GM12878 (cell line): ENCODE measurements around the gene CIB2. TPM values are rescaled to one million over a fixed set of nuclear protein-coding genes. Genes with fewer than 3 reads are reported as not detected.

Source experiments
- ASH2L ChIP-seq: fragments of 300-600, 200-600 bp; sonication (generic); IDR thresholded peaks from 2 replicates; pipeline ENCODE4 v1.6.1; 2017; ENCODE audit warnings: low read depth, mild to moderate bottlenecking, borderline replicate concordance
- ATF7 ChIP-seq: fragments of 450-650 bp; IDR thresholded peaks from 2 replicates; pipeline ENCODE4 v1.6.1; 2016; ENCODE audit warnings: low read depth, mild to moderate bottlenecking
- BACH1 ChIP-seq: fragments of 450-650 bp; IDR thresholded peaks from 2 replicates; pipeline ENCODE4 v1.6.1; 2017; ENCODE audit warnings: mild to moderate bottlenecking, borderline replicate concordance
- BCLAF1 ChIP-seq: fragments of 450-650 bp; IDR thresholded peaks from 2 replicates; pipeline ENCODE4 v1.6.1; 2017; ENCODE audit warnings: antibody characterized with exemption, mild to moderate bottlenecking, moderate library complexity
- CBX3 ChIP-seq: fragments of 200-600 bp; sonication (generic); IDR thresholded peaks from 2 replicates; pipeline ENCODE4 v1.6.1; 2016; ENCODE audit warnings: low read depth, borderline replicate concordance
- DPF2 ChIP-seq: fragments of 450-650 bp; IDR thresholded peaks from 2 replicates; pipeline ENCODE4 v1.6.1; 2017; ENCODE audit warnings: mild to moderate bottlenecking
- EGR1 ChIP-seq, 2 experiments: IDR thresholded peaks; 1 replicate in 1 of 2; 2 replicates in 1 of 2; pipeline ENCODE4 v1.6.1; 2011 to 2012; ENCODE audit warnings: low read depth in 2 of 2, low read length in 2 of 2, borderline replicate concordance in 1 of 2, mild to moderate bottlenecking in 1 of 2, moderate library complexity in 1 of 2
- FOXM1 ChIP-seq: IDR thresholded peaks from 2 replicates; pipeline ENCODE4 v1.6.1; 2012; ENCODE audit warnings: low read depth, mild to moderate bottlenecking, inconsistent platforms, low read length, moderate library complexity
- HCFC1 ChIP-seq: fragments of 150-350 bp; IDR thresholded peaks from 2 replicates; pipeline ENCODE4 v1.6.1; 2014; ENCODE audit warnings: low read length
- IRF5 ChIP-seq: fragments of 450-650 bp; IDR thresholded peaks from 2 replicates; pipeline ENCODE4 v1.6.1; 2017; ENCODE audit warnings: borderline replicate concordance
- NFIC ChIP-seq: IDR thresholded peaks from 2 replicates; pipeline ENCODE4 v1.6.1; 2012; ENCODE audit warnings: low read depth, mild to moderate bottlenecking, inconsistent platforms, low read length, moderate library complexity
- NFYB ChIP-seq: IDR thresholded peaks from 2 replicates; pipeline ENCODE4 v1.6.1; 2011; ENCODE audit warnings: low read depth, mild to moderate bottlenecking, low read length, improper control_type of control experiment, moderate library complexity; ENCODE audit not compliant: insufficient read depth
- NR2C1 ChIP-seq: fragments of 450-650 bp; IDR thresholded peaks from 2 replicates; pipeline ENCODE4 v1.6.1; 2017; ENCODE audit warnings: antibody characterized with exemption, mild to moderate bottlenecking, moderate library complexity
- NRF1 ChIP-seq: conservative IDR thresholded peaks from 2 replicates; pipeline ENCODE4 v1.6.1; 2011; ENCODE audit warnings: mild to moderate bottlenecking, low read depth, low read length, improper control_type of control experiment
- PBX3 ChIP-seq: IDR thresholded peaks from 2 replicates; pipeline ENCODE4 v1.6.1; 2011; ENCODE audit warnings: mild to moderate bottlenecking, low read depth, low read length, moderate library complexity; ENCODE audit not compliant: insufficient replicate concordance
- PKNOX1 ChIP-seq: fragments of 450-650 bp; IDR thresholded peaks from 2 replicates; pipeline ENCODE4 v1.6.1; 2016; ENCODE audit warnings: mild to moderate bottlenecking
- POLR2AphosphoS2 ChIP-seq: IDR thresholded peaks from 2 replicates; pipeline ENCODE4 v1.6.1; 2011; ENCODE audit warnings: low read depth, mild to moderate bottlenecking, low read length, improper control_type of control experiment, moderate library complexity
- RELB ChIP-seq: fragments of 450-650 bp; IDR thresholded peaks from 2 replicates; pipeline ENCODE4 v1.6.1; 2017; ENCODE audit warnings: low read depth, mild to moderate bottlenecking, moderate library complexity
- STAT3 ChIP-seq: IDR thresholded peaks from 2 replicates; pipeline ENCODE4 v1.6.1; 2011; ENCODE audit warnings: low read depth, low read length, improper control_type of control experiment
- SUPT20H ChIP-seq: IDR thresholded peaks from 2 replicates; pipeline ENCODE4 v1.6.1; 2011; ENCODE audit warnings: low read depth, mild to moderate bottlenecking, low read length, moderate library complexity, borderline replicate concordance; ENCODE audit not compliant: control insufficient read depth
- ZBED1 ChIP-seq: IDR thresholded peaks from 2 replicates; pipeline ENCODE4 v1.6.1; 2016; ENCODE audit warnings: borderline replicate concordance
- ZNF217 ChIP-seq: fragments of 450-650 bp; IDR thresholded peaks from 2 replicates; pipeline ENCODE4 v1.6.1; 2017; ENCODE audit warnings: antibody characterized with exemption, mild to moderate bottlenecking
- ZNF24 ChIP-seq: fragments of 450-650 bp; IDR thresholded peaks from 2 replicates; pipeline ENCODE4 v1.6.1; 2017; ENCODE audit warnings: antibody characterized with exemption, mild to moderate bottlenecking
- polyA plus RNA-seq, 11 experiments: library from polyadenylated mRNA; depleted of rRNA in 4 of 11; unstranded in 6 of 11; stranded (reverse) in 5 of 11; fragments of >200 nt; fragmentation: Nextera tagmentation in 4 of 11; fragmentation: Illumina TruSeq in 1 of 11; extraction: Ambion mirVana in 4 of 11; extraction: Trizol in 1 of 11; gene quantifications; 1 replicate in 1 of 11; 2 replicates in 10 of 11; pipeline versions ENCODE4 v1.2.1 to v1.2.3, GENCODE V29; 2011 to 2016; ENCODE audit warnings: inconsistent platforms in 2 of 11, missing spikeins in 2 of 11, low read depth in 1 of 11
- total RNA-seq, 4 experiments: library from RNA; depleted of rRNA in 3 of 4; stranded (reverse); fragments of >200 nt in 3 of 4; fragmentation: Illumina TruSeq in 1 of 4; extraction: Trizol in 1 of 4; gene quantifications; 2 replicates each; pipeline versions ENCODE4 v1.2.1 to v1.2.3, GENCODE V29; 2013 to 2021

The CIB2 gene
- total and polyA plus RNA-seq, 10 of the 15 experiments (the other 5 are each of a cell fraction or from before 2014, with no cell fraction given) = 0.56 to 12.1 (median 7.1) TPM

- TF ChIP-seq RELB (no peak), CBX3 (no peak), IRF5 (no peak), DPF2 (no peak), PKNOX1 (no peak), PBX3 (no peak), NFYB (no peak), NFIC (no peak), ATF7 (0 out of 2 replicates have a peak, but pooled peaks have one; percentile 26), ASH2L (no peak), HCFC1 (no peak), STAT3 (no peak), ZBED1 (no peak), BCLAF1 (no peak), BACH1 (no peak), NRF1 (no peak), NR2C1 (no peak), FOXM1 (no peak), ZNF217 (no peak), EGR1 (IDR thresholded peaks at IDR 0.05; ENCODE audit: borderline replicate concordance in 1 of 2, low read depth in 2 of 2, low read length in 2 of 2) (no peak), POLR2AphosphoS2 (no peak), SUPT20H (no peak), ZNF24 (no peak)
These were observed 22.8 kb downstream of the CIB2 start (continued) for GRCh38 chr15:78108300-78109084.
